Measurements from ENCODE around the gene CCDC149. TPM values are rescaled to one million over a fixed set of nuclear protein-coding genes. Genes with fewer than 3 reads are reported as not detected.

Gene CCDC149
- total and polyA plus RNA-seq, 2 of the 8 experiments (the other 6 are each of a cell fraction or from before 2014, with no cell fraction given), result 2.2 to 5.6 TPM

DNA sequence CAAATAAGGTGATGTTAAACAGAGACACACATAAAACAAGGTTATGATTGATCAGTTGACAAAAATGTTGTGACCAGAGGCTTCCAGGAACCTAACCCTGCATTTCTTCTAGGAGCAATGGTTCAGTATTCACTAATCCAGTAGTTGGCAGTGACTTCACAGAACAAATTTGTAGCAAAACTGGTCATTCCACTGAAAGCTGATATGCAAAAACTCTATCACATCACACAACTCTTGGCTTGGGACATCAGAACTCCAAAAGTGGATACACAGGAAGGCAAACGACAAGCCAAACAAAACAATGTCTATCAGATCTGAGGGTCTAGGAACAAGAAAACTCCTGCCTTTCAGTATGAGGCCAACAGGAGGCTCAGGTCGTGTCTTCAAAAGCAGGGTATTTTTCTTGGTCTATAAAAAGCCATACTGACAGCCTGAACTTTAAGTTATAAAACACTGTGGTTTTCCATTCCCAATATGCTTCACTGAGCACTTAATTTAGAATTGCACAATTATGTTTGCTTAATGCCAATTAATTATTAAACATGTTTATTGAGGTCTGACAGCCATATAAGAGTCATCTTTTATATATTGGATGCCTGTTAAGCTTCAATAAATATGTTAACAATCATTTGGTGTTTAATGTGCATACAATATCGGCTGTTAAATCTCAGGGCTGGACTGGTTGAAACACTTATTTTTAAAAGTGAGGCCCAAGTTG, 71.9 kb downstream of the CCDC149 start:
- Histone ChIP-seq H3K27me3 (replicated peaks in 1 of 4; ENCODE audit: control insufficient read depth in 3 of 4, extremely low read depth in 1 of 4, insufficient read depth in 3 of 4, low read length in 3 of 4) (no peaks in the 10 kb centered on the region), H3K36me3 (ENCODE audit: control insufficient read depth in 2 of 4, insufficient read depth in 4 of 4, low read length in 3 of 4) (no peaks in the 10 kb centered on the region), H4K8ac (ENCODE audit: extremely low read depth, insufficient read depth, low read length) (no peak overlapping the region), H2BK20ac (ENCODE audit: low read length) (no peak overlapping the region), H2AK5ac (ENCODE audit: low read depth, low read length) (no peak overlapping the region), H3K4me3 (ENCODE audit: extremely low read depth in 1 of 4, insufficient read depth in 2 of 4, low read depth in 3 of 4, low read length in 4 of 4) (no peak overlapping the region), H3K27ac (ENCODE audit: low read depth, low read length) (no peak overlapping the region), H3K79me1 (ENCODE audit: low read depth, low read length) (no peaks in the 10 kb centered on the region), H3K18ac (ENCODE audit: extremely low read depth, low read length) (no peak overlapping the region), H4K5ac (ENCODE audit: insufficient read length, low read depth, low read length) (no peak overlapping the region), H2BK120ac (replicated peaks; ENCODE audit: low read depth, low read length) (no peak overlapping the region), H2AFZ (ENCODE audit: low read length) (no peak overlapping the region), H3K4ac (replicated peaks; ENCODE audit: insufficient read length, low read depth, low read length) (no peak overlapping the region), H3K4me2 (ENCODE audit: insufficient read depth in 1 of 2, low read depth in 2 of 2, low read length in 2 of 2) (no peak overlapping the region), H4K91ac (replicated peaks; ENCODE audit: insufficient read length, low read length) (no peak overlapping the region), H3K23ac (ENCODE audit: insufficient read length) (no peak overlapping the region), H2BK5ac (ENCODE audit: low read depth, low read length) (no peak overlapping the region), H4K20me1 (replicated peaks in 1 of 2; ENCODE audit: control insufficient read depth in 1 of 2, insufficient read depth in 2 of 2, low read length in 2 of 2) (no peaks in the 10 kb centered on the region), H2BK12ac (ENCODE audit: low read depth, low read length) (no peak overlapping the region), H3K56ac (replicated peaks; ENCODE audit: insufficient read length, low read depth, low read length) (no peak overlapping the region), H3K23me2 (ENCODE audit: low read depth, low read length) (no peaks in the 10 kb centered on the region), H3K9me3 (ENCODE audit: insufficient read depth in 2 of 2, low read depth in 1 of 2, low read length in 1 of 2) (no peaks in the 10 kb centered on the region), H2BK15ac (ENCODE audit: low read length) (no peak overlapping the region), H3K14ac (ENCODE audit: insufficient read length) (no peak overlapping the region), H3K79me2 (ENCODE audit: control insufficient read depth in 1 of 2, insufficient read depth in 2 of 2, low read length in 2 of 2) (no peaks in the 10 kb centered on the region), H3K9ac (replicated peaks in 1 of 4; ENCODE audit: extremely low read depth in 1 of 4, low read depth in 3 of 4, low read length in 3 of 4) (no peak overlapping the region), H3K4me1 (replicated peaks in 1 of 4; ENCODE audit: control insufficient read depth in 3 of 4, insufficient read depth in 4 of 4, low read length in 3 of 4) (no peaks in the 10 kb centered on the region)
- FAIRE-seq (no peak), DNase-seq (ENCODE audit: low read depth in 1 of 2, low spot score in 2 of 2) (no peak)
- ChIA-PET CTCF (ENCODE audit: partially characterized antibody) (no interaction called here), POLR2A (ENCODE audit: partially characterized antibody) (no interaction called here)
- WGBS, 2 experiments (ENCODE audit: extremely low coverage in 1 of 2, insufficient coverage in 1 of 2, insufficient read length in 1 of 2, insufficient replicate concordance in 2 of 2, low coverage in 1 of 2, low lambda C conversion rate in 2 of 2, missing lambda C conversion rate in 1 of 2), result 80% methylated on average over 3 of the region's 3 CpGs; no CpG with 5 or more reads in 1 of the 2 experiments
- TF ChIP-seq NANOG (IDR thresholded peaks at IDR 0.05; ENCODE audit: insufficient read depth, low read depth, low read length, poor library complexity, severe bottlenecking), result no peak
- no peak for TF ChIP-seq YY1 (IDR thresholded peaks at IDR 0.05; ENCODE audit: low read depth, low read length)
- TF ChIP-seq KDM5A (IDR thresholded peaks at IDR 0.05; ENCODE audit: low read length), result no peak
- TF ChIP-seq HDAC6 (IDR thresholded peaks at IDR 0.05; ENCODE audit: low read depth, low read length), result no peak
